Loucy (cell line): ENCODE measurements around the gene CACNA1B.

Experiments
- CTCF ChIP-seq: fragments of 200-600 bp; sonication (generic); conservative IDR thresholded peaks from 2 replicates; pipeline ENCODE4 v1.5.1; 2014; ENCODE audit warnings: mild to moderate bottlenecking, antibody characterized with exemption, low read length
- EZH2phosphoT487 ChIP-seq: fragments of 200-600 bp; IDR thresholded peaks from 2 replicates; pipeline ENCODE4 v1.6.1; 2018; ENCODE audit warnings: antibody characterized with exemption, mild to moderate bottlenecking, moderate library complexity, borderline replicate concordance

- TF ChIP-seq CTCF (no peak), EZH2phosphoT487 (no peak)
These were observed 93.3 kb downstream of the CACNA1B start for GRCh38 chr9:137970686-137971476.
